Epidermal melanocyte (primary cell): ENCODE measurements around the gene TLE5.

Experiments
- DNase-seq: peaks from one replicate; pipeline ENCODE4 v3.0.0; 2011; ENCODE audit warnings: low spot score; ENCODE audit not compliant: insufficient read length

The TLE5 gene

GRCh38 chr19:3061182-3062161 is 823 bp downstream of the TLE5 start:
- peak; percentile 60 for DNase-seq

- DNase-seq = no peak
Measured at GRCh38 chr19:3060857-3061181, 1.5 kb downstream of the TLE5 start.

- DNase-seq = no peak
Measured at GRCh38 chr19:3059653-3060052, 2.6 kb downstream of the TLE5 start.

GRCh38 chr19:3058821-3059314 is 3.4 kb downstream of the TLE5 start:
- DNase-seq = no peak

DNA sequence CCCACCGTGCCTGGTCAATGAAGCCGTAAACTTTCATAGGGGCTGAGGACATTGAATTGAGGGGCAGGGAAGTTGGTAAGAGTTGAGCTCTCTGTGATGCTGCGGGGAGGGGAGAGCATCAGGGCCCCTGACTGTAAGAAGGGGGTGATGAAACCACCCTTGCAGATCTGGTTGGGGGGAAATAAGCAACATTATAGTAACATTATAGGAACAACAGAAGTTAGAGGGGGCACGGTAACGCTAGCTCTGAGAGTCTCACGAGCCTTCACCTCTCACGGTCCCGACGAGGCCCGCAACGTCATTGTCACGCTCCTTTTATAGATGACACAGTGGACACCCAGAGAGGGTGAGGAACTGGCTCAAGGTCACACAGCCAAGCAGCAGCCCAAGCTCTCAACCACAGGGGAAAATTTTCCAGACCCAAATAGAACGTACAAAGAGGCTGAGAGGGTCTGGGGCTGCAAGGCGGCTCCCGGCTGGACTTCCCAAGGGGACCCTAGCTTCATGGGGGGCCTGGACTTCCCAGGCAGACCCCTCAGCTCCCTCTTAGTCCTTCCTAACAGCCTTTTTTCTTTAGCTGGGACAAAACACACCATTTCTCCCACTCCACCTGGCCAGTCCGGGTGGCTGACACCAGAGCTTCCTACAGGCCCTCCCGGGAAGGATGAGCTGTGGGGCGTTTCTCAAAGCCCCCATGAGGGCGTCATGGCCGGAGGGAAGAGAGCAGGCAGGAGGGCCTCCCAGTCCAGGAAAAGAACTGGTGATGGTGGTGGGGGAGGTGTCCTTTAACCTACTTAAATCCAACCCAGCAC is 4.1 kb downstream of the TLE5 start:
- no peak for DNase-seq

- peak; percentile 21 for DNase-seq
Measured at GRCh38 chr19:3057275-3057714, 5.0 kb downstream of the TLE5 start.

GRCh38 chr19:3056417-3057088 is 5.7 kb downstream of the TLE5 start:
- peak; percentile 7 for DNase-seq

DNA sequence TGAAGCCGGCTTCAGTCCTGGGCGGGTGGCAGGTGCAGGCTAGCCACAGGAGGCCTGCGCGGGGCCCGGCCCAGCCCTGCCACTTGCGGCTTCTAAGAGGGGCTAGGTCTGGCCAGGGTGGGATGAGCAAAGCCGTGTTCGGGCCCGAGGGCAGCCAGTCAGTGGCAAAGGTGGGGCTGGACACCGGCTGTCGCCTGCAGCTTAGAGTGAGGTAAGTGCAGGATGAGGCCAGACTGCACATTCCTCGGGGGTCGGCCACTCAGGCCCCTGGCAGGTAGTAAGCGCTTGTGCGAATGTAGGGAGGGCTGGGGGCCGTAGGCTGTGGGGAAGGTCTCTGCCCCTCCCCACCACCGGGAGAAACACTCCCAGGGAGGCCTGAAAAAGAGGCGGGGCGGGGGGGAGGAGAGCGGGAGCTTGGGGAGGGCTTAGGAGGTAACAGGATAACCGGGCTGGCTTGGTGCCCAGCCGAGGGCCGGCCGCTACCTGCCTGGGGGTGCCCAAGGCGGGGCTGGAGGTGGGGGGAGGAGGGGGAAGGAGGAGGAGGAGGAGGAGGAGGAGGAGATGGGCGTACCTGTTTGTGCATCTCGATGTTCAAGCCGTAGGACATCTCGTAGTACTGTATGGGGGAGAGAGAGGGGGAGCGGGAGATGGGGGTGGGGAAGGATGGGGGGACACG is 6.4 kb downstream of the TLE5 start:
- DNase-seq = no peak

GRCh38 chr19:3054972-3055740 is 7.1 kb downstream of the TLE5 start:
- peak; percentile 15 for DNase-seq

- peak; percentile 8 for DNase-seq
Measured at GRCh38 chr19:3054265-3054971, 7.9 kb downstream of the TLE5 start.

GRCh38 chr19:3053780-3054179 is 8.5 kb downstream of the TLE5 start:
- peak; percentile 13 for DNase-seq

DNA sequence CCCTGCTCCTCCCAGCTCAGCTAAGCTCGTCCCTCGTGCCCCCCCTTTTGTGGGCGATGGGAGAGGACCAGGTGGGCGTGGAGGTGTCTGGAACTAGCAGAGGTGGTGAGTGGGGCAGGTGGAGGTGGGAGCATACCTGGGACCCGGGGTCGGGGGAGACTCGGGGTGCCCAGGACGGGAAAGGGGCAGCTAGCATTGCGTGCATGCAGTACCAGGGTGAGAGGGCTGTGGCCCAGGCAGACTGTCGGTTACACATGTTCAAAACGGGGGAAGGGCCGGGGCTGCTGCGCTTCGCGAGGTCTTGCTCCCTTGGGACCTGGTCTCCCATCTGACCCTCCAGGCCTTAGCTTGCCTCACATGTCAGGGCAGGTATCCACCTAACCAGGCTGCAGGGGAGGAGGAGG is 9.1 kb downstream of the TLE5 start:
- peak; percentile 17 for DNase-seq

GRCh38 chr19:3050016-3050415 is 12.3 kb downstream of the TLE5 start:
- peak; percentile 3 for DNase-seq

DNA sequence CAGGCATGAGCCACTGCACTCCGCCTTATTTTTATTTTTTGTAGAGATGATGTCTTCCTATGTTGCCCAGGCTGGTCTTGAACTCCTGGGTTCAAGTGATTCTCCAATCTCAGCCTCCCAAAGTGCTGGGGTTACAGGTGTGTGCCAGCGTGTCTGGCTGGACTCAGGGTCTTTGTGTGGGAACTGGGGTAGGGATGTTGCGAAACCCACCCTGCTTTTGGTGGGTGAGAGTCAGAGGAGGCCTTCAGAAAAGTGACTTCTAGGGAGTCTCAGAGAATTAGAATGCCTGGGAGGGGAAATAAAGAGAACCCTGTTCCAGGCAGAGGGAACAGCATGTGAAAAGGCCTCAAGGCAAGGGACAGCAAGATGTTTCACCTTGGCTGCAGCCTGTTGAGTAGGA is 13.2 kb downstream of the TLE5 start:
- no peak for DNase-seq

- no peak for DNase-seq
Measured at GRCh38 chr19:3048190-3048533, 14.1 kb downstream of the TLE5 start.

DNA sequence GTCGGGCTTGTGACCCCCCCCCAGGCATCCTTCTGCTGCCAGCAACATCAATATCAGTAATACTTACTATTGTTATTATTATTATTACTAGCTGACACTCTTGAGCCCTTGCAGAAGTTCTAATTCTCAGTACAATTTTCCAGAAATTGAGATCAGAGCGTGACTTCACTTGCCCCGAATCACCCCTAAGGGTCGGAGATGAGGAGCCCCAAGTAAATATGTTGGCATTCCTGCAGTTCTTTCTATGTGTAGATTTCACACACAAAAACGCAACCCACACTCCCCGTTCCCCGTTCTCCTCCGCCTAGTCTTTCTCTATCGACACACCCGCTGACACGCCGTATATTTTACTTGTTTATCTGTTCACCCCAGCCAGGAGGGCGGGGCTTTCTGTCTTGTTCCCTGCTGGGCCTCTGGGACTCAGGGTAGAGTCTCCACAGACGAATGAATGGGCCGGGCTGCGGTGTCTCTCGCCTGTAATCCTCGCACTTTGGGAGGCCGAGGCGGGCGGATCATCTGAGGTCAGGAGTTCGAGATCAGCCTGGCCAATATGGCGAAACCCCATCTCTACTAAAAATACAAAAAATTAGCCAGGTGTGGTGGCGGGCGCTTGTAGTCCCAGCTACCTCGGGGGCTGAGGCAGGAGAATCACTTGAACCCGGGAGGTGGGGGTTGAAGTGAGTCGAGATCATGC is 14.7 kb downstream of the TLE5 start:
- peak; percentile 98 for DNase-seq

GRCh38 chr19:3046698-3047495 is 15.4 kb downstream of the TLE5 start:
- DNase-seq = no peak
